Body of pancreas (tissue), 4 donors: Measurements from ENCODE around the gene TRIM46.
"Not testable (repeated sequence)": the region's sequence is repeated elsewhere in the genome, so short reads cannot be mapped to it uniquely, and the experiment has no call there.

ENCODE experiments used
- POLR2A ChIP-seq, 3 donors: fragments of 450-650 bp; IDR thresholded peaks; one replicate each; pipeline ENCODE4 v1.6.1; 2016; ENCODE audit warnings: antibody characterized with exemption in 3 of 3, mild to moderate bottlenecking in 2 of 3
- TF ChIP-seq, protein P1 (sequence below), 7 experiments: fragments of 450-650 bp in 4 of 7; fragments of 200-600 bp in 3 of 7; sonication (generic) in 3 of 7; IDR thresholded peaks; one replicate each; pipeline ENCODE4 v1.5.1; 2016 to 2019; ENCODE audit warnings: antibody characterized with exemption in 7 of 7

DNA sequence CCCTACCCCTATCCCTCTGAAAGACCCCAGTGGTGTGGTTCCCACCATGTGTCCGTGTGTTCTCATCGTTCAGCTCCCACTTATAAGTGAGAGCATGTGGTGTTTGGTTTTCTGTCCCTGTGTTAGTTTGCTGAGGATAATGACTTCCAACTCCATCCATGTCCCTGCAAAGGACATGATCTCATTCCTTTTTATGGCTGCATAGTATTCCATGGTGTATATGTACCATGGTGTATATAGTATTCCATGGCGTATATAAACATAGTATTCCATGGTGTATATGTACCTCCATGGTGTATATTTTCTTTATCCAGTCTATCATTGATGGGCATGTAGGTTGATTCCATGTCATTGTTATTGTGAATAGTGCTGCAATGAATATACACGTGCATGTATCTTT is 9.9 kb upstream of the TRIM46 start:
- TF ChIP-seq, protein P1, sequence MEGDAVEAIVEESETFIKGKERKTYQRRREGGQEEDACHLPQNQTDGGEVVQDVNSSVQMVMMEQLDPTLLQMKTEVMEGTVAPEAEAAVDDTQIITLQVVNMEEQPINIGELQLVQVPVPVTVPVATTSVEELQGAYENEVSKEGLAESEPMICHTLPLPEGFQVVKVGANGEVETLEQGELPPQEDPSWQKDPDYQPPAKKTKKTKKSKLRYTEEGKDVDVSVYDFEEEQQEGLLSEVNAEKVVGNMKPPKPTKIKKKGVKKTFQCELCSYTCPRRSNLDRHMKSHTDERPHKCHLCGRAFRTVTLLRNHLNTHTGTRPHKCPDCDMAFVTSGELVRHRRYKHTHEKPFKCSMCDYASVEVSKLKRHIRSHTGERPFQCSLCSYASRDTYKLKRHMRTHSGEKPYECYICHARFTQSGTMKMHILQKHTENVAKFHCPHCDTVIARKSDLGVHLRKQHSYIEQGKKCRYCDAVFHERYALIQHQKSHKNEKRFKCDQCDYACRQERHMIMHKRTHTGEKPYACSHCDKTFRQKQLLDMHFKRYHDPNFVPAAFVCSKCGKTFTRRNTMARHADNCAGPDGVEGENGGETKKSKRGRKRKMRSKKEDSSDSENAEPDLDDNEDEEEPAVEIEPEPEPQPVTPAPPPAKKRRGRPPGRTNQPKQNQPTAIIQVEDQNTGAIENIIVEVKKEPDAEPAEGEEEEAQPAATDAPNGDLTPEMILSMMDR (IDR thresholded peaks at IDR 0.05): not testable (repeated sequence)
- not testable (repeated sequence) for TF ChIP-seq POLR2A (IDR thresholded peaks at IDR 0.05)
